Measurements from ENCODE around the gene BRPF1.

GRCh38 chr3:9721015-9721699 lies 10.4 kb upstream of the BRPF1 start:
- TF ChIP-seq CBFB (IDR thresholded peaks at IDR 0.05; ENCODE audit: low read depth), result no peak
- no peak for TF ChIP-seq ZNF687 (IDR thresholded peaks at IDR 0.05)
- no peak for TF ChIP-seq CTCF (IDR thresholded peaks at IDR 0.05 in 2 of 3, conservative IDR thresholded peaks at IDR 0.05 in 1 of 3; ENCODE audit: control insufficient read depth in 2 of 3, extremely low read depth in 1 of 3, insufficient read depth in 1 of 3, low read depth in 3 of 3, low read length in 3 of 3)

Data from GM12878 (cell line).